D721Med (cell line): ENCODE measurements around the gene C2CD2.

ENCODE experiments used
- DNase-seq: peaks from one replicate; pipeline ENCODE4 v3.0.0; 2011; ENCODE audit warnings: low spot score; ENCODE audit not compliant: insufficient read length
- FAIRE-seq: peaks from 2 replicates; lab custom pipeline; 2011; peaks lifted over from hg19 to GRCh38; lab: Jason Lieb, UNC
- TF ChIP-seq, protein P1 (sequence below): IDR thresholded peaks from 2 replicates; pipeline ENCODE4 v1.5.1; 2012; ENCODE audit warnings: mild to moderate bottlenecking, control low read depth; ENCODE audit not compliant: insufficient read depth; ENCODE audit errors: missing control alignments

Gene C2CD2

DNA sequence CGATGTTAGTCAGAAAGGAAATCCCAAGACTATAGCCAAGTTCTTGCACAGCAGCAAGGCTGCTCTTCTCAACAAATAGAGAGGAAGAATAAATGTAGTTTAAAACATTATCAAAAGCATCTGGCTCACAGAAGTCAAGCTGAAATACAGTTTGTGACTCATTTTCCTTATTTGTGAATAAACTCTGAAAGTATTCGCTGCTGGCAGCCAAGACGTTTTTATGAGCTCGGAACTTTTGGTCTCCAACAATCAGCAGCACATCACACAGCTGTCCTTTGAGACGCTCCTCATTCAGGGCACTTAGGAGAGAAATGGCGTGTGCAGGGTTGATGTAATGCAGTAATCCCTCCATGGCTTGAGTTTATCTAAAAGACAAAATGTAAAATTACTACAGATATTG lies 39.9 kb upstream of the C2CD2 start:
- FAIRE-seq (no peak), DNase-seq (no peak)
- TF ChIP-seq, protein P1, sequence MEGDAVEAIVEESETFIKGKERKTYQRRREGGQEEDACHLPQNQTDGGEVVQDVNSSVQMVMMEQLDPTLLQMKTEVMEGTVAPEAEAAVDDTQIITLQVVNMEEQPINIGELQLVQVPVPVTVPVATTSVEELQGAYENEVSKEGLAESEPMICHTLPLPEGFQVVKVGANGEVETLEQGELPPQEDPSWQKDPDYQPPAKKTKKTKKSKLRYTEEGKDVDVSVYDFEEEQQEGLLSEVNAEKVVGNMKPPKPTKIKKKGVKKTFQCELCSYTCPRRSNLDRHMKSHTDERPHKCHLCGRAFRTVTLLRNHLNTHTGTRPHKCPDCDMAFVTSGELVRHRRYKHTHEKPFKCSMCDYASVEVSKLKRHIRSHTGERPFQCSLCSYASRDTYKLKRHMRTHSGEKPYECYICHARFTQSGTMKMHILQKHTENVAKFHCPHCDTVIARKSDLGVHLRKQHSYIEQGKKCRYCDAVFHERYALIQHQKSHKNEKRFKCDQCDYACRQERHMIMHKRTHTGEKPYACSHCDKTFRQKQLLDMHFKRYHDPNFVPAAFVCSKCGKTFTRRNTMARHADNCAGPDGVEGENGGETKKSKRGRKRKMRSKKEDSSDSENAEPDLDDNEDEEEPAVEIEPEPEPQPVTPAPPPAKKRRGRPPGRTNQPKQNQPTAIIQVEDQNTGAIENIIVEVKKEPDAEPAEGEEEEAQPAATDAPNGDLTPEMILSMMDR, result no peak

DNA sequence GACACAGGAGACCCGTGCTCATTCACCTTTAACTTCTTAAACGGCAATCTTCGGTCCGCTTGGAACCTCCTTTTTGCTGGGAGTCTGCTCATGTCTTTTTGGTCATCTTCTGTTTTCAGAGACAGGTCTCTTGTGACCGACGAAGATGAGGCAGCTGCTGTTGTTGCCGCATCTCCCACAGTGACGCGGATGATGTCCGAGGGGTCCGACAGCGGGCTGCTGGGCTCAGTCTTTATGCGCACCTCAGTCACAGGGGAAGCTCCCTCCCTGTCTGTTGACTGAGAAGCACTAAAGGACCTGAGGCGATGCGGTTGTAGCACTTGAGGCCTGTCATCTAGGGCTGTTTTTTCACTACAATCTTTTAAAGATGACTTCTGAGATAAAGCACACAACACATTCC lies 38.8 kb upstream of the C2CD2 start:
- FAIRE-seq, result no peak
- DNase-seq, result no peak
- TF ChIP-seq, protein P1, result no peak

DNA sequence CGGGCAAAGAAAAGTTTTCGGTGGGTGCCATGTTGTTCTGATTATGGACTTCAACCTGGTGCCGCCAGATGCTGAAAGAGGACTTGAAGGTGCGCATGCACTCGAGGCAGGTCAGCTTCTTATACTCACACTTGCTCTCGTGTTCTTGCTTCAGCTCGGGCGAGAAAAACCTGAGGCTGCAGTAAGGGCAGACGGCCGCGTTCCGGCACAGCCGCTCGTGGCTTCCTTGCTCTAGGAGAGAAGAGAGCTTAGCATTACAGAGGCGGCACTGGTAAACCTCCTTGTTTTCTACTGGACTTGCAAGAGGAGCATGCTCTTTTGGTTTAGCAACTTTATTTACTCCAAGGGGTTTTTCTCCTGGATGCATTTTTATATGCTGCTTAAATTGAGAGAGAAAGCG lies 37.8 kb upstream of the C2CD2 start:
- FAIRE-seq, result no peak
- TF ChIP-seq, protein P1, result no peak
- DNase-seq, result no peak

DNA sequence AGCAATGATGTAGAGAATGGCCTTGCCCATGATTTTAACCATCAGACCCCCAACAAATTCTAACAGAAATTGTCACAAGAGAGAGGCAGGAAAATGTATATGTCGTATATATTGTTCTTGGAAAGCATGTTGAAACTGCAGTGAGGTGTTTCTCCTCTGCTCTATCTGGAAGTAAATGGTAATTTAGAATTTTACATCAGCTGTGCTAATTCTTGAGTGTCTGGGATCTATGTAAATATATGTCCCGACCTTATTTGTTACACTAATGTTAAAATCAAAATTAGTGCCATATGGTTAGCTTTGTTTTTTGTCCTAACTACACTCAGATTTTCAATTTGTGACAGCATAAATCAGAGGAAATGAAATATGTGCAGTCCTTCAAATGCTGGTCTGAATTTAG lies 35.9 kb upstream of the C2CD2 start:
- TF ChIP-seq, protein P1, result no peak
- FAIRE-seq, result no peak
- DNase-seq, result no peak

DNA sequence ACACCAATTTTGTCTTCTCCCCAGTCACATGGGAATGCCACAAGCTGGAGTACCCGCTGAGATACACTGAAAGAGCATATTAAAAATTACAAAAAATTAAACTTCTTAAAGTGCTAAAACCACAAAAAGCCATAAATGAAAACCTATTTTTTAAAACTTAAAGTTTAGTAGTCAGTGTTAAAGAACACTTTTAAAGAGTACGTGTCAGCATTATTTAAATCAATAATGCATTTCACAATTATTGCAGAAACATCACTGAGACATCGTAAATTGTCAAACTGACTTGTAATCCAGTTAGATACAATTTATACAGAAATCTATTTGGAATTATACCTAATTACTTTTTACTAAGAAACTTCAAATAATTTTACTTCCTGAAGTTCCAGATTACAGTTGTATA lies 33.5 kb upstream of the C2CD2 start:
- FAIRE-seq (no peak), DNase-seq (no peak)

DNA sequence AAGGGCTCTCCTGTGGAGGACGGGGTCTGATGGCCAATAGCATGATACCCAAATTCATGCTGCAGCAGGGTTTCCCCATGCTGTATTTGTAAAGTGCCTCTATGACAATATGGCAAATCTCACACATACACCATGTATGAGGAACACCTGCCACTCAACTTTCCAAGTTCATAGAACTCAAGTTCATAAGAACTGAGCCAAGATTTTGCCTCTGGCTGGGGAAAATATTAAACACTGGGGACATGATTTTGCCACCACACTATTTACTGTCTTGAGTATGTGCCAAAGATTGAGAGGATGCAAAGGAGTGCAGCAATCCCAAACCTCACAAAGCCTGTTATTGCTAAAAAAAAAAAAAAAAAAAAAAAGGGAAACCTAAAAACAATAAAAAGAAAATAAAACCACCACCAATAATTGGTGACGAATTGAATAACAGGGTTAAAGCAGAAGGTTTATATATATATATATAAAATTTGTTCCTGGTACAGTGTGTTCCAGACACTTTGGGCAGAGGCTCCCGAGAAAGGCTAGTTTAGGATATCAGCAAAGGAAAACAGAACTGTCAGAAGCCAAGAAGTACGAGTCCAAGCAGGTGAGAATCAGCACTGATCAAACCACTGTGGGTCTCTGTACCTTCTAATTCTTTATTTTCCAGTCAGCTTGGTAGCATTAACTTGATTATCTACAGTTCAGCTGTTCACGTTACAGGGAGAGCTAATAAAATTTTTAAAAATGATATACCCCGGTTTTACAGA lies 32.0 kb upstream of the C2CD2 start:
- FAIRE-seq (no peak), DNase-seq (no peak)
- TF ChIP-seq, protein P1, result no peak

More for the DNA sequence above, 33.5 kb upstream of the C2CD2 start:
- TF ChIP-seq, protein P1, result no peak

DNA sequence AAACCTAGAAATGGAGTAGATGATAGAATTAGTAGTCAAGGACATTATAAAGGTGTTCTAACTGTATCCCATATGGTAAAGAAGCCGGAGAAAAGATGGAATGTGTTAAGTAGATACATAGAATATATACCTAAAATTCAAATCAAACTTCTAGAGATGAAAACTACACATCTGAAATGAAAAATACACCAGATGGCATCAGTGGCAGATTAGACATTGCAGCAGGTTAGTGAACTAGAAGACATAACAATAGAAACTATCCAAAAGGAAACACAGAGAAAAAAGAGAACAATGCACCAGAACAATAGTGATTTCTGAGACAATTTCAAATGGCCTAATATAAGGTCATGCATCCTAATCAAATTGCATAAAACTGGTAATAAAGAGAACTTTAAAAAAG lies 29.4 kb upstream of the C2CD2 start:
- DNase-seq (no peak), FAIRE-seq (no peak)
- TF ChIP-seq, protein P1, result no peak
